ENCODE measurements around the gene HSPBAP1.

GRCh38 chr3:122800706-122801237 is 7.1 kb upstream of the HSPBAP1 start:
- no peak for TF ChIP-seq TAF1 (IDR thresholded peaks at IDR 0.05; ENCODE audit: borderline replicate concordance, low read depth, low read length)
- TF ChIP-seq POLR2A (IDR thresholded peaks at IDR 0.05; ENCODE audit: low read depth, low read length) = no peak
- TF ChIP-seq POLR2AphosphoS5 (IDR thresholded peaks at IDR 0.05; ENCODE audit: low read depth, low read length) = no peak
